ENCODE data around the gene PDCD6IP.

DNA sequence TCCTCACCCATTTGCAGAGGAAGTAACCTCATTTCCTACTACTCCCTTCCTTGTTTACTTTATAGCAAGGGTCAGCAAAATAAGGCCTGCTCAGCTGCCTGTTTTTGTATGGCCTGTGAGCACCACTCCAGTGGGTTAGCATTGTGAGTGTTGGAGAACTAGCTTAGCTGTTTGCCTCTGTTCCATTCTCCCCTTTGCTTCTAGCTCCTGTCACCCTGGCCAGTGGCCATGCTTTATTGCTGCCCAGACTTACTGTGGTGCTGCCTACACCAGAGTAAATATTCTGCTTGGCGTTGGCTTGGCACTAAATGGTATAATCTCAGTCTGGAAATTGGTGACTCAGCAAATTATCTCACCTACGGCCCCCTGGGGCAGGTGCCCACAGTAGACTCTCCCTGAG, 8.8 kb downstream of the PDCD6IP start:
- TF ChIP-seq, protein P1, sequence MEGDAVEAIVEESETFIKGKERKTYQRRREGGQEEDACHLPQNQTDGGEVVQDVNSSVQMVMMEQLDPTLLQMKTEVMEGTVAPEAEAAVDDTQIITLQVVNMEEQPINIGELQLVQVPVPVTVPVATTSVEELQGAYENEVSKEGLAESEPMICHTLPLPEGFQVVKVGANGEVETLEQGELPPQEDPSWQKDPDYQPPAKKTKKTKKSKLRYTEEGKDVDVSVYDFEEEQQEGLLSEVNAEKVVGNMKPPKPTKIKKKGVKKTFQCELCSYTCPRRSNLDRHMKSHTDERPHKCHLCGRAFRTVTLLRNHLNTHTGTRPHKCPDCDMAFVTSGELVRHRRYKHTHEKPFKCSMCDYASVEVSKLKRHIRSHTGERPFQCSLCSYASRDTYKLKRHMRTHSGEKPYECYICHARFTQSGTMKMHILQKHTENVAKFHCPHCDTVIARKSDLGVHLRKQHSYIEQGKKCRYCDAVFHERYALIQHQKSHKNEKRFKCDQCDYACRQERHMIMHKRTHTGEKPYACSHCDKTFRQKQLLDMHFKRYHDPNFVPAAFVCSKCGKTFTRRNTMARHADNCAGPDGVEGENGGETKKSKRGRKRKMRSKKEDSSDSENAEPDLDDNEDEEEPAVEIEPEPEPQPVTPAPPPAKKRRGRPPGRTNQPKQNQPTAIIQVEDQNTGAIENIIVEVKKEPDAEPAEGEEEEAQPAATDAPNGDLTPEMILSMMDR (IDR thresholded peaks at IDR 0.05; ENCODE audit: low read depth, low read length, poor library complexity, severe bottlenecking) = no peak
- TF ChIP-seq EZH2phosphoT487 (IDR thresholded peaks at IDR 0.05; ENCODE audit: borderline replicate concordance, low read length) = no peak

Measured in DOHH2 (cell line).